ENCODE results near the gene SMCO2. TPM values are rescaled to one million over a fixed set of nuclear protein-coding genes. Genes with fewer than 3 reads are reported as not detected.

Gene SMCO2
- total RNA-seq, 1 donor from 2014 or later, result not detected

DNA sequence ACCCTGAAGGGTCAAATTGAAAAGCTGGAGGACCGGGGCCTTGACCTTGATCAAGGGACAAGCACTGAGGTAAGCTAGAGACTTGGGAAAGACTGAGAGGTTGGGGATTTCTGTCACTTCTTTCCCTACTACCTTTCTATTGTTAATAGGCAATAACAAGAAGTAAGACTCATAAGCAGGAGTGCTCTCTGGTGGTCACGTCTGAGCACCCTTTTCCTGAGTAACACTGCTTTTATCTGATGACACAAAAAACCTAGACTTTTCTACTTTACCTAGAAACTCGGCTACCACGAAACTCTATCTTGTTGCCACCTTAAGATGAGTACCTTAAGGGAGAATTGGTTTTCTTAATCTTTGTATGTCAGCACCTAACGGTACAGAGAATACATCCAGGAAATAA lies 41.9 kb downstream of the SMCO2 start:
- Mint-ChIP-seq H3K9me3 (peaks cover 20% of the 10 kb centered on the region), H3K27me3 (ENCODE audit: low read depth) (no peaks in the 10 kb centered on the region), H3K27ac (no peak overlapping the region), H3K4me3 (no peak overlapping the region), H3K36me3 (no peaks in the 10 kb centered on the region), H3K4me1 (peaks cover under 1% of the 10 kb centered on the region)
- TF ChIP-seq CTCF (IDR thresholded peaks at IDR 0.05; ENCODE audit: unreplicated experiment), result no peak
- no peak for DNase-seq (ENCODE audit: low spot score in 2 of 2, unreplicated experiment in 2 of 2)

DNA sequence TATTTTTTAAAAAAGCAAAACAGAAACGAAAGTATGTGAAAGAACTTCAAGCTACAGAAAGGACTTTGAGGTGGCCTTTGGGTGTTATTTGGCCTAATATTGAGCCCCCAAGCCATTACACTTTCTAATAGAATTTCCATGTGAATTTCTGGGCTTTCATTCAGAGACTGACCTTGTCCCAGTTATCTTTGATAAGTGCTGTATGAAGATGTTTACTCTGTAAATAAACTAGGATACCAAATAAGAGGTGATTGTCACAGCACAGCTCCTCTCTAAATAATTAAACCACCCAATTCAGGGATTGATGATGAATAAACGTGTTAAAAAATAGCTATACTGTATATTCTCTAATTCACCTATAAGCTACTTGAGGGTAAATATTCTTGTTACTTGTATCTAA lies 44.7 kb downstream of the SMCO2 start:
- Mint-ChIP-seq H3K4me3 (no peak overlapping the region), H3K27ac (no peak overlapping the region), H3K4me1 (peaks cover 7% of the 10 kb centered on the region), H3K9me3 (peaks cover 16% of the 10 kb centered on the region), H3K27me3 (ENCODE audit: low read depth) (no peaks in the 10 kb centered on the region), H3K36me3 (no peaks in the 10 kb centered on the region)
- DNase-seq (ENCODE audit: low spot score in 2 of 2, unreplicated experiment in 2 of 2), result no peak
- TF ChIP-seq CTCF (IDR thresholded peaks at IDR 0.05; ENCODE audit: unreplicated experiment), result no peak

DNA sequence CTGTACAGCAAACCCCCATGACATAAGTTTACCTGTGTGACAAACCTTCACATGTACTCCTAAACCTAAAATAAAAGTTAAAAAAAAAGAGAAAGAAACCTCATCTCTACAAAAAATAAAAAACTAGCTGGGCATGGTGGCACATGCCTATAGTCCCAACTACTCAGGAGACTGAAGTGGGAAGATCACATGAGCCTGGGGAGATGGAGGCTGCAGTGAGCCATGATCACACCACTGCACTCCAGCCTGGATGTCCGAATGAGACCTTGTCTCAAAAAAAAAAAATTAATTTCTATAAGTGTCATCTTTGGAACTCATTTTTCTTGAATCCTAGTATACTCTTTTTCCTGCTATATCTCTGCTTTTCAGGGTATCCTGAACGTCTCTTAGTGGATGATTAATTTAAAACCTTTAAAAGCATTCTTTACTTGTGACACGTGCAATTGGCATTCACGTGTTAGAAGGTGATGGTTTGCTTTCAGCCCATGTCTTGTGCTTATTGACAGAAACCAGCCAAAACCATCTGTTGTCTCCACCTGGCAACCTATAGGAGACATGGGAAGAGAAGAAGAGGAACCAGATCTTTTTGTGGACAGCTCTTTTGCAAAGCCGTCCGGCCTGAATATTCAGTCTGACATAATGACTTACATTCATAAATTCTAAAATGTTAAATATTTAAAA lies 46.9 kb downstream of the SMCO2 start:
- H3K4me3 Mint-ChIP-seq, result no peak overlapping the region
- no peaks in the 10 kb centered on the region for H3K27me3 Mint-ChIP-seq (ENCODE audit: low read depth)
- no peaks in the 10 kb centered on the region for H3K36me3 Mint-ChIP-seq
- H3K27ac Mint-ChIP-seq, result peak overlapping the region; percentile 48
- H3K4me1 Mint-ChIP-seq, result peaks cover 7% of the 10 kb centered on the region
- TF ChIP-seq CTCF (IDR thresholded peaks at IDR 0.05; ENCODE audit: unreplicated experiment), result no peak
- H3K9me3 Mint-ChIP-seq, result peaks cover 11% of the 10 kb centered on the region
- DNase-seq (ENCODE audit: low spot score in 2 of 2, unreplicated experiment in 2 of 2), result no peak

DNA sequence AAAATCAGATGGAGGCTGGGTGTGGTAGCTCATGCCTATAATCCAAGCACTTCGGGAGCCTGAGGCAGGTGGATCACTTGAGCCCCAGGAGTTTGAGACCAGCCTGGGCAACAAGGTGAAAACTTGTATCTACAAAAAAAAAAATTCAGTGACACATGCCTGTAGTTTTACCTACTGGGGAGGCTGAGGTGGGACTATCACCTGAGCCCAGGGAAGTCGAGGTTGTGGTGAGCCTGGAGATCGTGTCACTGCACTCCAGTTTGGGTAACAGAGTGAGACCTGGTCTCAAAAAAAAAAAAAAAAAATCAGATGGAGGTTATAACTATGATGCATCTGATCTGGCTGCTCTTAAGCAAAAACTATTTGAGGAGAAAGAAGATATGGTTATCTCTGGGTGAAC lies 50.9 kb downstream of the SMCO2 start:
- DNase-seq (ENCODE audit: low spot score in 2 of 2, unreplicated experiment in 2 of 2), result no peak
- no peaks in the 10 kb centered on the region for H3K27me3 Mint-ChIP-seq (ENCODE audit: low read depth)
- H3K4me3 Mint-ChIP-seq, result no peak overlapping the region
- H3K27ac Mint-ChIP-seq, result no peak overlapping the region
- TF ChIP-seq CTCF (IDR thresholded peaks at IDR 0.05; ENCODE audit: unreplicated experiment), result no peak
- H3K36me3 Mint-ChIP-seq, result no peaks in the 10 kb centered on the region
- peaks cover 7% of the 10 kb centered on the region for H3K9me3 Mint-ChIP-seq
- H3K4me1 Mint-ChIP-seq, result peaks cover 7% of the 10 kb centered on the region

DNA sequence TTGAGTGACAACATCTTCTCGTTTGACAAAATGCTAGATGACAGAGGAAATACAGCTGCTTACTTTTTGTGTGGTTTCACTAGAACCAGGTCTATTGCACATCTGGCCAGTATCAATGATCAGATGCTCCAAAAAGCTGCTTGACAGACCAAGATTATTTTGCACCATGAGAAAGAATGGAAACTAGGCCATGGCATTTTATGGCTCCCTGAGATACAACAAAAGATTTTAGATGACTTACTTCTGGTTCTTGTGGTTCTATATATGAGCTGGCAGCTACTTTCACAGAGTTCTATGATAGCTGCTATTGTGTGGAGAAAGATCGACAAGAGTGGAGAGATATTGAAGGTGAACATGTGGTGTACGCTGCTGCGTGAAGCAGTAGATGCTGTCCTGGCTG lies 51.6 kb downstream of the SMCO2 start:
- no peak overlapping the region for H3K27ac Mint-ChIP-seq
- peaks cover 11% of the 10 kb centered on the region for H3K9me3 Mint-ChIP-seq
- no peak for DNase-seq (ENCODE audit: low spot score in 2 of 2, unreplicated experiment in 2 of 2)
- H3K4me1 Mint-ChIP-seq, result peaks cover 7% of the 10 kb centered on the region
- no peak overlapping the region for H3K4me3 Mint-ChIP-seq
- no peaks in the 10 kb centered on the region for H3K27me3 Mint-ChIP-seq (ENCODE audit: low read depth)
- H3K36me3 Mint-ChIP-seq, result no peaks in the 10 kb centered on the region
- no peak for TF ChIP-seq CTCF (IDR thresholded peaks at IDR 0.05; ENCODE audit: unreplicated experiment)

DNA sequence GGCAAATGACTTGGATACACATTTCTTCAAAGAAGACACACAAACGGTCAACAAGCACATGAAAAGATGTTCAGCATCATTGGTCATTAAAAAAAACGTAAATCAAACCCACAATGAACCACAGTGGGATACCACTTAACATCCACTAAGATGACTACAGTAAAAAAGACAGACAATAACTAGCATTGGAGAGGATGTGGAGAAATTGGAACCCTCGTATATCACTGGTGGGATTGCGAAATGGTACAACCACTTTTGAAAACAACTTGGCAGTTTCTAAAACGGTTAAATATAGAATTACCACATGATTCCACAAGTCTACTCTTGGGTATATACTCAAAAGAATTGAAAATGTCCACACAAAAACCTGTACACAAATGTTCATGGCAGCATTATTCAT lies 52.2 kb downstream of the SMCO2 start:
- Mint-ChIP-seq H3K27ac (no peak overlapping the region), H3K9me3 (peaks cover 11% of the 10 kb centered on the region), H3K27me3 (ENCODE audit: low read depth) (no peaks in the 10 kb centered on the region), H3K36me3 (no peaks in the 10 kb centered on the region), H3K4me1 (peaks cover 4% of the 10 kb centered on the region), H3K4me3 (no peak overlapping the region)
- no peak for DNase-seq (ENCODE audit: low spot score in 2 of 2, unreplicated experiment in 2 of 2)
- no peak for TF ChIP-seq CTCF (IDR thresholded peaks at IDR 0.05; ENCODE audit: unreplicated experiment)

All from mesothelial cell of epicardium (in vitro differentiated cells).